ENCODE data around the gene NRG2. TPM values are rescaled to one million over a fixed set of nuclear protein-coding genes. Genes with fewer than 3 reads are reported as not detected.

The NRG2 gene
- total RNA-seq, 1 experiment from 2014 or later: not detected

DNA sequence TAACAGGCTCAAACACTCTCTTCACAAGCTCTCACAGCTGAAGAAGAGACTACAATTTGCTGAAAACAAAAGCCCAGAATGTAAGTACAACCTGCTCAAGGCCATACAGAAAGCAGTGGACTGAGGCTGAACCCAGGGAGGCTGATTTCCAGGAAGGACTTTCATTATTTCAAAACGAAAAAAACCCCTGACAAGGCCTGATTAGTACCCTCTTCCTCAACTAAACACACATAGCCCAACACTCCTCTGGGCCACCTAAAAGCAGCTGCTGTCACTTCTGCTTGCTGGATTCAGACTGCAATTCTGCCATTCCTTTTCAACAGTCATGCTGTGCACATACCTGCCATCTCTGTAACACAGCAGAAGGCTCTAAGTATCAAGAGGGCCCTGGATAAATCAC is 18.2 kb downstream of the NRG2 start:
- Histone ChIP-seq H2AFZ (ENCODE audit: low read length) (no peak overlapping the region), H3K4me2 (ENCODE audit: low read depth, low read length, poor library complexity, severe bottlenecking) (no peak overlapping the region), H3K27ac (ENCODE audit: low read length) (no peak overlapping the region), H3K9ac (ENCODE audit: low read length) (no peak overlapping the region), H3K4me1 (ENCODE audit: low read length) (no peaks in the 10 kb centered on the region), H3K27me3 (ENCODE audit: low read length) (no peaks in the 10 kb centered on the region), H3K9me2 (replicated peaks; ENCODE audit: insufficient read depth, low read length) (no peaks in the 10 kb centered on the region), H3K79me2 (ENCODE audit: low read length) (no peaks in the 10 kb centered on the region), H4K20me1 (ENCODE audit: insufficient read depth, low read depth, low read length) (no peaks in the 10 kb centered on the region), H3K36me3 (ENCODE audit: insufficient read depth, low read length) (no peaks in the 10 kb centered on the region), H3K9me3 (ENCODE audit: low read length) (no peaks in the 10 kb centered on the region), H3K4me3 (ENCODE audit: low read length) (no peak overlapping the region)
- DNase-seq: no peak

DNA sequence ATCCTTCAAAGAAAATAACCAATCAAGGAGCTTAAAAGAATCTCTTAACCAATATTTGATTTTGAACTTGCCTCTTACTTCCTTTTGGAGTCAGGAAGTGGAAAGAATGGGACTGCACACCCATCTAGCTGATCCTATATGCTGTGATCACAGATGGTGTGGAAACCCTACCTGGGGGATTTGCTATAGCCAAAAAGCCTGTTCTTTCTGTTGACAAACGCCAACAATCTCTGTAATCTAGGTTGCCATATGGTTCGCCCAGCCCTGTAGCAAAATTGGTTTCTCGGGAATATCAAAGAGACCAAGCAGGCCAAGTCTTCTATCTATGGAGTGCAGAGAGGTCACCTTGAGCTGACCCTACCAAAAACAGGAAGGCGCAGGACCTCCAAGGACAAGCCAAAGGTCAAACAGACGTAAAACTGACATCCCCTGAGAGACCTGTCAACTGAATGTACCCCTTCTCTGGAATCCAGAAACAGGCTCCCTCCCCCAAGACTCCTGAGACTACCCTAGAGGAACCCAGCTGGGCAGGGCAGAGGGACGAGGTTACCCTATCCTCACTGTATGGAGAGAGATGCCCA is 19.4 kb downstream of the NRG2 start:
- H2AFZ ChIP-seq (ENCODE audit: low read length): no peak overlapping the region

DNA sequence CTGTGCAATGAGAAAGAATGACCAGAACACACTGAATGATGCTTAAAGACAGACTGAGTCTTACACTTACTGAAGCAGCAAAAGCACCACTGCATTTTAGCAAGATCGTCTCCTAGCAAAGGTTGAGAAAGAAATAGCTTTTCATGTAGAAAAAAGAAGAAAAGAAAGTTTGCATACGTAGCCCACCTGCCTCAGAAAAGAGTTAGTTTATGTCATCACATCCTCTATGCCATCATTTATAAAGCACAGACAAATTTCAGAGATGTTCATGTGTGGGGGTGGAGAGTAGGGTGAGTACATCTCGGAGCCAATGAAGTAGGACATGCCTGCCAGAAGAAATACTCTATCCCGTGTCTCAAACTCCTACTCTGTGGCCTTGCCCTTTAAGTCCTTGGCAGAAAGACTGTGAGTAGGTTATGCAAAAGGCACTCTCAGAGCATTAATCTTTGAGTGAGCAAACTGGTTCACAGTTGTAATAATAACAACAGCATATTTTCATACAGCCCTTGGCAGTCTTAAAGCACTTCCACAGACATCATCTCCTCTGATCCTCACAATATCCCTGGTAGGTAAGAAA is 22.4 kb downstream of the NRG2 start:
- no peaks in the 10 kb centered on the region for H3K79me2 ChIP-seq (ENCODE audit: low read length)
- no peaks in the 10 kb centered on the region for H3K36me3 ChIP-seq (ENCODE audit: insufficient read depth, low read length)
- H3K9me3 ChIP-seq (ENCODE audit: low read length): no peaks in the 10 kb centered on the region
- H3K27me3 ChIP-seq (ENCODE audit: low read length): no peaks in the 10 kb centered on the region
- H3K4me2 ChIP-seq (ENCODE audit: low read depth, low read length, poor library complexity, severe bottlenecking): no peak overlapping the region
- no peak overlapping the region for H3K27ac ChIP-seq (ENCODE audit: low read length)
- DNase-seq: no peak
- H2AFZ ChIP-seq (ENCODE audit: low read length): no peak overlapping the region
- H3K4me1 ChIP-seq (ENCODE audit: low read length): no peaks in the 10 kb centered on the region
- no peak overlapping the region for H3K4me3 ChIP-seq (ENCODE audit: low read length)
- no peak overlapping the region for H3K9ac ChIP-seq (ENCODE audit: low read length)
- no peaks in the 10 kb centered on the region for H4K20me1 ChIP-seq (ENCODE audit: insufficient read depth, low read depth, low read length)
- H3K9me2 ChIP-seq (replicated peaks; ENCODE audit: insufficient read depth, low read length): no peaks in the 10 kb centered on the region

More for the DNA sequence above, 19.4 kb downstream of the NRG2 start:
- Histone ChIP-seq H3K9me3 (ENCODE audit: low read length) (no peaks in the 10 kb centered on the region), H3K27me3 (ENCODE audit: low read length) (no peaks in the 10 kb centered on the region), H3K9ac (ENCODE audit: low read length) (no peak overlapping the region), H3K4me1 (ENCODE audit: low read length) (no peaks in the 10 kb centered on the region), H3K4me2 (ENCODE audit: low read depth, low read length, poor library complexity, severe bottlenecking) (no peak overlapping the region), H3K9me2 (replicated peaks; ENCODE audit: insufficient read depth, low read length) (no peaks in the 10 kb centered on the region), H4K20me1 (ENCODE audit: insufficient read depth, low read depth, low read length) (no peaks in the 10 kb centered on the region), H3K79me2 (ENCODE audit: low read length) (no peaks in the 10 kb centered on the region), H3K4me3 (ENCODE audit: low read length) (no peak overlapping the region), H3K36me3 (ENCODE audit: insufficient read depth, low read length) (no peaks in the 10 kb centered on the region), H3K27ac (ENCODE audit: low read length) (no peak overlapping the region)
- no peak for DNase-seq

- Histone ChIP-seq H2AFZ (ENCODE audit: low read length) (no peak overlapping the region), H3K4me1 (ENCODE audit: low read length) (no peaks in the 10 kb centered on the region), H3K9me3 (ENCODE audit: low read length) (no peaks in the 10 kb centered on the region), H3K79me2 (ENCODE audit: low read length) (no peaks in the 10 kb centered on the region), H3K9me2 (replicated peaks; ENCODE audit: insufficient read depth, low read length) (no peaks in the 10 kb centered on the region), H3K27ac (ENCODE audit: low read length) (no peak overlapping the region), H3K36me3 (ENCODE audit: insufficient read depth, low read length) (no peaks in the 10 kb centered on the region), H3K4me3 (ENCODE audit: low read length) (no peak overlapping the region), H4K20me1 (ENCODE audit: insufficient read depth, low read depth, low read length) (no peaks in the 10 kb centered on the region), H3K27me3 (ENCODE audit: low read length) (no peaks in the 10 kb centered on the region), H3K4me2 (ENCODE audit: low read depth, low read length, poor library complexity, severe bottlenecking) (no peak overlapping the region), H3K9ac (ENCODE audit: low read length) (no peak overlapping the region)
- no peak for DNase-seq
These were observed 24.0 kb downstream of the NRG2 start for GRCh38 chr5:140018920-140019644.

GRCh38 chr5:140018517-140018916 is 24.6 kb downstream of the NRG2 start:
- Histone ChIP-seq H3K79me2 (ENCODE audit: low read length) (no peaks in the 10 kb centered on the region), H3K36me3 (ENCODE audit: insufficient read depth, low read length) (no peaks in the 10 kb centered on the region)

GRCh38 chr5:140018096-140018481 is 25.0 kb downstream of the NRG2 start:
- Histone ChIP-seq H3K79me2 (ENCODE audit: low read length) (no peaks in the 10 kb centered on the region), H3K27ac (ENCODE audit: low read length) (no peak overlapping the region), H3K4me1 (ENCODE audit: low read length) (no peaks in the 10 kb centered on the region), H4K20me1 (ENCODE audit: insufficient read depth, low read depth, low read length) (no peaks in the 10 kb centered on the region), H3K4me3 (ENCODE audit: low read length) (no peak overlapping the region), H3K4me2 (ENCODE audit: low read depth, low read length, poor library complexity, severe bottlenecking) (no peak overlapping the region), H3K27me3 (ENCODE audit: low read length) (no peaks in the 10 kb centered on the region), H3K9me3 (ENCODE audit: low read length) (no peaks in the 10 kb centered on the region), H3K9me2 (replicated peaks; ENCODE audit: insufficient read depth, low read length) (no peaks in the 10 kb centered on the region), H3K9ac (ENCODE audit: low read length) (no peak overlapping the region), H2AFZ (ENCODE audit: low read length) (no peak overlapping the region), H3K36me3 (ENCODE audit: insufficient read depth, low read length) (no peaks in the 10 kb centered on the region)
- DNase-seq: no peak

More at GRCh38 chr5:140018517-140018916, 24.6 kb downstream of the NRG2 start:
- no peak for DNase-seq
- Histone ChIP-seq H3K27me3 (ENCODE audit: low read length) (no peaks in the 10 kb centered on the region), H3K4me1 (ENCODE audit: low read length) (no peaks in the 10 kb centered on the region), H3K9me3 (ENCODE audit: low read length) (no peaks in the 10 kb centered on the region), H4K20me1 (ENCODE audit: insufficient read depth, low read depth, low read length) (no peaks in the 10 kb centered on the region), H3K9me2 (replicated peaks; ENCODE audit: insufficient read depth, low read length) (no peaks in the 10 kb centered on the region), H3K4me3 (ENCODE audit: low read length) (no peak overlapping the region), H2AFZ (ENCODE audit: low read length) (no peak overlapping the region), H3K27ac (ENCODE audit: low read length) (no peak overlapping the region), H3K4me2 (ENCODE audit: low read depth, low read length, poor library complexity, severe bottlenecking) (no peak overlapping the region), H3K9ac (ENCODE audit: low read length) (no peak overlapping the region)

- Histone ChIP-seq H3K9me2 (replicated peaks; ENCODE audit: insufficient read depth, low read length) (no peaks in the 10 kb centered on the region), H3K9ac (ENCODE audit: low read length) (no peak overlapping the region), H2AFZ (ENCODE audit: low read length) (no peak overlapping the region), H3K79me2 (ENCODE audit: low read length) (no peaks in the 10 kb centered on the region), H3K9me3 (ENCODE audit: low read length) (no peaks in the 10 kb centered on the region), H3K27me3 (ENCODE audit: low read length) (no peaks in the 10 kb centered on the region), H3K36me3 (ENCODE audit: insufficient read depth, low read length) (no peaks in the 10 kb centered on the region), H3K4me2 (ENCODE audit: low read depth, low read length, poor library complexity, severe bottlenecking) (no peak overlapping the region), H3K4me1 (ENCODE audit: low read length) (no peaks in the 10 kb centered on the region), H3K4me3 (ENCODE audit: low read length) (no peak overlapping the region), H3K27ac (ENCODE audit: low read length) (no peak overlapping the region), H4K20me1 (ENCODE audit: insufficient read depth, low read depth, low read length) (no peaks in the 10 kb centered on the region)
- DNase-seq: no peak
These were observed 25.6 kb downstream of the NRG2 start for GRCh38 chr5:140017397-140018095.

- no peak overlapping the region for H3K9ac ChIP-seq (ENCODE audit: low read length)
- no peak for DNase-seq
- no peaks in the 10 kb centered on the region for H3K79me2 ChIP-seq (ENCODE audit: low read length)
- no peak overlapping the region for H3K4me3 ChIP-seq (ENCODE audit: low read length)
- no peak overlapping the region for H3K4me2 ChIP-seq (ENCODE audit: low read depth, low read length, poor library complexity, severe bottlenecking)
- no peak overlapping the region for H2AFZ ChIP-seq (ENCODE audit: low read length)
- H4K20me1 ChIP-seq (ENCODE audit: insufficient read depth, low read depth, low read length): no peaks in the 10 kb centered on the region
- H3K36me3 ChIP-seq (ENCODE audit: insufficient read depth, low read length): no peaks in the 10 kb centered on the region
- H3K9me3 ChIP-seq (ENCODE audit: low read length): no peaks in the 10 kb centered on the region
- no peak overlapping the region for H3K27ac ChIP-seq (ENCODE audit: low read length)
- no peaks in the 10 kb centered on the region for H3K27me3 ChIP-seq (ENCODE audit: low read length)
- no peaks in the 10 kb centered on the region for H3K4me1 ChIP-seq (ENCODE audit: low read length)
- no peaks in the 10 kb centered on the region for H3K9me2 ChIP-seq (replicated peaks; ENCODE audit: insufficient read depth, low read length)
These were observed 27.4 kb downstream of the NRG2 start for GRCh38 chr5:140015706-140016105.
